ENCODE results near the gene HMOX2.

The HMOX2 gene

GRCh38 chr16:4486126-4486893 is 10.1 kb downstream of the HMOX2 start:
- Histone ChIP-seq H3K4me1 (ENCODE audit: control insufficient read depth, insufficient read depth, low read length, unreplicated experiment) (peaks cover 34% of the 10 kb centered on the region), H3K27me3 (ENCODE audit: insufficient read depth, low read length) (no peaks in the 10 kb centered on the region), H3K79me2 (ENCODE audit: control insufficient read depth, insufficient read depth, low read length, unreplicated experiment) (peaks cover 46% of the 10 kb centered on the region), H3K36me3 (ENCODE audit: insufficient read depth, low read length) (0 out of 2 replicates have a peak, but pooled peaks cover 2% of the 10 kb centered on the region), H3K4me3 (ENCODE audit: low read depth, low read length) (no peak overlapping the region), H2AFZ (ENCODE audit: low read length, unreplicated experiment) (no peak overlapping the region), H3K27ac (ENCODE audit: low read depth, low read length) (peak overlapping the region; percentile 29)

GRCh38 chr16:4487955-4488498 is 11.8 kb downstream of the HMOX2 start:
- H3K27ac ChIP-seq (ENCODE audit: low read depth, low read length): peak overlapping the region; percentile 62
- peaks cover 40% of the 10 kb centered on the region for H3K79me2 ChIP-seq (ENCODE audit: control insufficient read depth, insufficient read depth, low read length, unreplicated experiment)
- no peaks in the 10 kb centered on the region for H3K27me3 ChIP-seq (ENCODE audit: insufficient read depth, low read length)
- peaks cover 34% of the 10 kb centered on the region for H3K4me1 ChIP-seq (ENCODE audit: control insufficient read depth, insufficient read depth, low read length, unreplicated experiment)
- H2AFZ ChIP-seq (ENCODE audit: low read length, unreplicated experiment): no peak overlapping the region
- H3K36me3 ChIP-seq (ENCODE audit: insufficient read depth, low read length): no peaks in the 10 kb centered on the region
- no peak overlapping the region for H3K4me3 ChIP-seq (ENCODE audit: low read depth, low read length)

GRCh38 chr16:4488499-4488967 is 12.3 kb downstream of the HMOX2 start:
- Histone ChIP-seq H3K4me1 (ENCODE audit: control insufficient read depth, insufficient read depth, low read length, unreplicated experiment) (peaks cover 34% of the 10 kb centered on the region), H2AFZ (ENCODE audit: low read length, unreplicated experiment) (no peak overlapping the region), H3K79me2 (ENCODE audit: control insufficient read depth, insufficient read depth, low read length, unreplicated experiment) (peaks cover 41% of the 10 kb centered on the region), H3K27ac (ENCODE audit: low read depth, low read length) (peak overlapping the region; percentile 62), H3K36me3 (ENCODE audit: insufficient read depth, low read length) (no peaks in the 10 kb centered on the region), H3K27me3 (ENCODE audit: insufficient read depth, low read length) (no peaks in the 10 kb centered on the region), H3K4me3 (ENCODE audit: low read depth, low read length) (no peak overlapping the region)

- no peaks in the 10 kb centered on the region for H3K27me3 ChIP-seq (ENCODE audit: insufficient read depth, low read length)
- H2AFZ ChIP-seq (ENCODE audit: low read length, unreplicated experiment): no peak overlapping the region
- peak overlapping the region; percentile 62 for H3K27ac ChIP-seq (ENCODE audit: low read depth, low read length)
- H3K79me2 ChIP-seq (ENCODE audit: control insufficient read depth, insufficient read depth, low read length, unreplicated experiment): peaks cover 42% of the 10 kb centered on the region
- peaks cover 34% of the 10 kb centered on the region for H3K4me1 ChIP-seq (ENCODE audit: control insufficient read depth, insufficient read depth, low read length, unreplicated experiment)
- no peak overlapping the region for H3K4me3 ChIP-seq (ENCODE audit: low read depth, low read length)
- no peaks in the 10 kb centered on the region for H3K36me3 ChIP-seq (ENCODE audit: insufficient read depth, low read length)
These were observed 12.8 kb downstream of the HMOX2 start for GRCh38 chr16:4489030-4489429.

- Histone ChIP-seq H3K27me3 (ENCODE audit: insufficient read depth, low read length) (no peaks in the 10 kb centered on the region), H3K4me1 (ENCODE audit: control insufficient read depth, insufficient read depth, low read length, unreplicated experiment) (peaks cover 50% of the 10 kb centered on the region), H3K4me3 (ENCODE audit: low read depth, low read length) (no peak overlapping the region), H3K79me2 (ENCODE audit: control insufficient read depth, insufficient read depth, low read length, unreplicated experiment) (peaks cover 43% of the 10 kb centered on the region), H3K27ac (ENCODE audit: low read depth, low read length) (no peak overlapping the region), H3K36me3 (ENCODE audit: insufficient read depth, low read length) (no peaks in the 10 kb centered on the region), H2AFZ (ENCODE audit: low read length, unreplicated experiment) (no peak overlapping the region)
These were observed 15.7 kb downstream of the HMOX2 start for GRCh38 chr16:4491898-4492297.

GRCh38 chr16:4494746-4495490 is 18.7 kb downstream of the HMOX2 start:
- Histone ChIP-seq H3K79me2 (ENCODE audit: control insufficient read depth, insufficient read depth, low read length, unreplicated experiment) (peaks cover 65% of the 10 kb centered on the region), H3K27me3 (ENCODE audit: insufficient read depth, low read length) (no peaks in the 10 kb centered on the region), H3K4me3 (ENCODE audit: low read depth, low read length) (no peak overlapping the region; the same call in 1 of the 2 replicates), H3K4me1 (ENCODE audit: control insufficient read depth, insufficient read depth, low read length, unreplicated experiment) (peaks cover 39% of the 10 kb centered on the region), H3K36me3 (ENCODE audit: insufficient read depth, low read length) (no peaks in the 10 kb centered on the region), H3K27ac (ENCODE audit: low read depth, low read length) (peak overlapping the region; percentile 77), H2AFZ (ENCODE audit: low read length, unreplicated experiment) (no peak overlapping the region)

GRCh38 chr16:4495766-4496165 is 19.6 kb downstream of the HMOX2 start:
- Histone ChIP-seq H3K36me3 (ENCODE audit: insufficient read depth, low read length) (no peaks in the 10 kb centered on the region), H3K27ac (ENCODE audit: low read depth, low read length) (peak overlapping the region; percentile 77), H3K79me2 (ENCODE audit: control insufficient read depth, insufficient read depth, low read length, unreplicated experiment) (peaks cover 58% of the 10 kb centered on the region), H3K4me3 (ENCODE audit: low read depth, low read length) (no peak overlapping the region; the same call in 1 of the 2 replicates), H3K4me1 (ENCODE audit: control insufficient read depth, insufficient read depth, low read length, unreplicated experiment) (peaks cover 44% of the 10 kb centered on the region), H3K27me3 (ENCODE audit: insufficient read depth, low read length) (no peaks in the 10 kb centered on the region), H2AFZ (ENCODE audit: low read length, unreplicated experiment) (no peak overlapping the region)

GRCh38 chr16:4496305-4496704 is 20.1 kb downstream of the HMOX2 start:
- H2AFZ ChIP-seq (ENCODE audit: low read length, unreplicated experiment): no peak overlapping the region
- no peak overlapping the region for H3K4me3 ChIP-seq (ENCODE audit: low read depth, low read length)
- peaks cover 53% of the 10 kb centered on the region for H3K79me2 ChIP-seq (ENCODE audit: control insufficient read depth, insufficient read depth, low read length, unreplicated experiment)
- H3K36me3 ChIP-seq (ENCODE audit: insufficient read depth, low read length): no peaks in the 10 kb centered on the region
- peaks cover 48% of the 10 kb centered on the region for H3K4me1 ChIP-seq (ENCODE audit: control insufficient read depth, insufficient read depth, low read length, unreplicated experiment)
- H3K27ac ChIP-seq (ENCODE audit: low read depth, low read length): peak overlapping the region; percentile 77
- no peaks in the 10 kb centered on the region for H3K27me3 ChIP-seq (ENCODE audit: insufficient read depth, low read length)

- Histone ChIP-seq H3K79me2 (ENCODE audit: control insufficient read depth, insufficient read depth, low read length, unreplicated experiment) (peaks cover 53% of the 10 kb centered on the region), H3K27me3 (ENCODE audit: insufficient read depth, low read length) (no peaks in the 10 kb centered on the region), H2AFZ (ENCODE audit: low read length, unreplicated experiment) (no peak overlapping the region), H3K27ac (ENCODE audit: low read depth, low read length) (no peak overlapping the region), H3K36me3 (ENCODE audit: insufficient read depth, low read length) (no peaks in the 10 kb centered on the region), H3K4me1 (ENCODE audit: control insufficient read depth, insufficient read depth, low read length, unreplicated experiment) (peaks cover 58% of the 10 kb centered on the region), H3K4me3 (ENCODE audit: low read depth, low read length) (no peak overlapping the region)
These were observed 22.5 kb downstream of the HMOX2 start for GRCh38 chr16:4498546-4499195.

- Histone ChIP-seq H3K36me3 (ENCODE audit: insufficient read depth, low read length) (no peaks in the 10 kb centered on the region), H3K4me3 (ENCODE audit: low read depth, low read length) (no peak overlapping the region), H3K4me1 (ENCODE audit: control insufficient read depth, insufficient read depth, low read length, unreplicated experiment) (peaks cover 57% of the 10 kb centered on the region), H2AFZ (ENCODE audit: low read length, unreplicated experiment) (no peak overlapping the region), H3K79me2 (ENCODE audit: control insufficient read depth, insufficient read depth, low read length, unreplicated experiment) (peaks cover 57% of the 10 kb centered on the region), H3K27me3 (ENCODE audit: insufficient read depth, low read length) (no peaks in the 10 kb centered on the region), H3K27ac (ENCODE audit: low read depth, low read length) (no peak overlapping the region)
These were observed 23.0 kb downstream of the HMOX2 start for GRCh38 chr16:4499196-4499555.
